Measurements from ENCODE around the gene TNK2.

GRCh38 chr3:195896361-195897080, 11.8 kb downstream of the TNK2 start:
- TF ChIP-seq POLR2A (IDR thresholded peaks at IDR 0.05; ENCODE audit: low read length) (peak; percentile 15), GATA1 (IDR thresholded peaks at IDR 0.05; ENCODE audit: low read depth, low read length) (no peak)
